Naive thymus-derived CD8-positive, alpha-beta T cell (primary cell): ENCODE results near the gene OR14J1. TPM values are rescaled to one million over a fixed set of nuclear protein-coding genes. Genes with fewer than 3 reads are reported as not detected.
"Not testable (repeated sequence)": the region's sequence is repeated elsewhere in the genome, so short reads cannot be mapped to it uniquely, and the experiment has no call there.

Experiments used
- ATAC-seq, 2 donors: fragments of 150-1000 bp; cut with Tn5 transposase in 1 of 2; sonication (Bioruptor Pico), chemical (Tn5 transposase) in 1 of 2; 1 replicate in 1 of 2; 2 replicates in 1 of 2; pipeline ENCODE4 v1.10.0; 2021; ENCODE audit warnings: mild to moderate bottlenecking in 2 of 2, moderate library complexity in 2 of 2
- POLR2A ChIA-PET: fragments of 350-600 bp; sonication (Branson Sonifier 250); formaldehyde crosslinking; loops from one replicate; lab custom pipeline; 2021; ENCODE audit warnings: antibody characterized with exemption; lab: Charles Lee
- DNase-seq, 10 donors: peaks; one replicate each; pipeline versions ENCODE4 v3.0.0 to v3.0.0-alpha.2; 2020 to 2022
- H3K27ac Mint-ChIP-seq, 10 donors: one replicate each; pipeline ENCODE4 v1.8.0; 2020 to 2022; ENCODE audit warnings: mild to moderate bottlenecking in 10 of 10, mixed read lengths in 10 of 10, moderate library complexity in 4 of 10, inconsistent platforms in 1 of 10
- H3K27me3 Mint-ChIP-seq, 5 donors: one replicate each; pipeline ENCODE4 v1.8.0; 2021 to 2022; ENCODE audit warnings: mixed read lengths in 5 of 5
- H3K36me3 Mint-ChIP-seq, 3 donors: one replicate each; pipeline ENCODE4 v1.8.0; 2020 to 2022; ENCODE audit warnings: mixed read lengths in 3 of 3, mild to moderate bottlenecking in 2 of 3, inconsistent platforms in 1 of 3
- H3K4me1 Mint-ChIP-seq, 4 donors: one replicate each; pipeline ENCODE4 v1.8.0; 2021 to 2022; ENCODE audit warnings: mixed read lengths in 4 of 4
- H3K4me3 Mint-ChIP-seq, 10 donors: one replicate each; pipeline ENCODE4 v1.8.0; 2020 to 2022; ENCODE audit warnings: mild to moderate bottlenecking in 10 of 10, mixed read lengths in 10 of 10, moderate library complexity in 6 of 10, inconsistent platforms in 1 of 10
- H3K9me3 Mint-ChIP-seq, 9 donors: one replicate each; pipeline ENCODE4 v1.8.0; 2020 to 2022; ENCODE audit warnings: mixed read lengths in 9 of 9, mild to moderate bottlenecking in 3 of 9, inconsistent platforms in 1 of 9, moderate library complexity in 1 of 9
- polyA plus RNA-seq, 3 donors: library from polyadenylated mRNA; unstranded; fragments of 300-500 nt; fragmentation: Illumina TruSeq; gene quantifications; one replicate each; pipeline ENCODE4 v1.2.3, GENCODE V29; 2021
- total RNA-seq, 8 experiments: library from RNA in 2 of 8; stranded (reverse) in 2 of 8; gene quantifications; one replicate each; pipeline ENCODE4 v1.2.3 and lab custom pipeline; 2021 to 2026

Gene OR14J1
- total RNA-seq: not detected
- not detected for polyA plus RNA-seq
- total RNA-seq (lab: John Stamatoyannopoulos, UW): 0 to 0.06 (median 0) reads per million in 6 experiments

GRCh38 chr6:29301316-29301715, at the start of gene OR14J1:
TSS of gene OR14J1 (plus strand) at chr6:29301701. CDS start at chr6:29306690, 4,989 bp downstream.
- Mint-ChIP-seq H3K4me1 (no peaks in the 10 kb centered on the region), H3K4me3 (no peak within 1 kb of the TSS), H3K36me3 (no peaks in the 10 kb centered on the region), H3K9me3 (peaks cover 0 to 2% (median 0%) of the 10 kb centered on the region in 9 donors), H3K27me3 (peaks cover 12 to 43% (median 22%) of the 10 kb centered on the region in 5 donors), H3K27ac (no peak within 1 kb of the TSS)
- DNase-seq: no peak
- POLR2A ChIA-PET: no interaction called here
- ATAC-seq: no peak

DNA sequence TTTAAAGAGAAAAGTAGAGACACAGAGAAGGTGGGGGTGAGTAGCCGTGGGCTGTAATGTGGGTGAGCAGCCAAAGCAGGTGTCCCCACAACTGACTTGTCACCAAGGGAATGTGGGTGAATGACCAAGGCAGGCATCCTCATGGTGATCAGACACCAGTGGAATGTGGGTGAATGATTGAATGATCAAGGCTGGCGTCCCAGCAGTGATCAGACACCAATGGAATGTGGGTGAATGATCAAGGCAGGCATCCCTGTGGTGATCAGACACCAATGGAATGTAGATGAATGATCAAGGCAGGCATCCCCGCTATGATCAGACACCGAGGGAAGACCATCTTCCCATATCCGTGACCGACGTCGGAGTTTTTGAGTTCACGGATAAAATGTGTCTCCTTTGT, 49.8 kb upstream of the OR14J1 start:
- Mint-ChIP-seq H3K27me3 (peaks cover 34 to 63% (median 54%) of the 10 kb centered on the region in 5 donors), H3K9me3 (peaks cover 0 to 41% (median 16%) of the 10 kb centered on the region in 9 donors), H3K4me3 (no peak overlapping the region), H3K4me1 (no peaks in the 10 kb centered on the region), H3K27ac (no peak overlapping the region), H3K36me3 (peaks cover 0 to 14% (median 0%) of the 10 kb centered on the region in 3 donors)
- POLR2A ChIA-PET: no interaction called here
- no peak for DNase-seq
- no peak for ATAC-seq

- H3K9me3 Mint-ChIP-seq: peaks cover 0 to 41% (median 13%) of the 10 kb centered on the region in 9 donors
- H3K27ac Mint-ChIP-seq: no peak overlapping the region
- H3K27me3 Mint-ChIP-seq: peaks cover 14 to 30% (median 18%) of the 10 kb centered on the region in 5 donors
- POLR2A ChIA-PET: no interaction called here
- H3K4me3 Mint-ChIP-seq: no peak overlapping the region
- no peaks in the 10 kb centered on the region for H3K4me1 Mint-ChIP-seq
- H3K36me3 Mint-ChIP-seq: peaks cover 0 to 12% (median 0%) of the 10 kb centered on the region in 3 donors
- DNase-seq: no peak
- no peak for ATAC-seq
Measured at GRCh38 chr6:29255530-29255929, 46.0 kb upstream of the OR14J1 start.

GRCh38 chr6:29259721-29260120, 41.8 kb upstream of the OR14J1 start:
- Mint-ChIP-seq H3K27me3 (peaks cover 4 to 18% (median 10%) of the 10 kb centered on the region in 5 donors), H3K4me1 (no peaks in the 10 kb centered on the region), H3K9me3 (peaks cover 0 to 18% (median 3%) of the 10 kb centered on the region in 9 donors), H3K27ac (no peak overlapping the region), H3K36me3 (peaks cover 0 to 10% (median 0%) of the 10 kb centered on the region in 3 donors), H3K4me3 (no peak overlapping the region)
- DNase-seq (no peak), ATAC-seq (no peak)
- POLR2A ChIA-PET: no interaction called here

- ATAC-seq: no peak
- DNase-seq: no peak
- Mint-ChIP-seq H3K4me1 (no peaks in the 10 kb centered on the region), H3K27me3 (peaks cover 16 to 26% (median 18%) of the 10 kb centered on the region in 5 donors), H3K36me3 (peaks cover 0 to 8% (median 0%) of the 10 kb centered on the region in 3 donors), H3K27ac (no peak overlapping the region), H3K4me3 (no peak overlapping the region), H3K9me3 (peaks cover 0 to 9% (median 0%) of the 10 kb centered on the region in 9 donors)
- POLR2A ChIA-PET: no interaction called here
Measured at GRCh38 chr6:29263001-29263400, 38.5 kb upstream of the OR14J1 start.

DNA sequence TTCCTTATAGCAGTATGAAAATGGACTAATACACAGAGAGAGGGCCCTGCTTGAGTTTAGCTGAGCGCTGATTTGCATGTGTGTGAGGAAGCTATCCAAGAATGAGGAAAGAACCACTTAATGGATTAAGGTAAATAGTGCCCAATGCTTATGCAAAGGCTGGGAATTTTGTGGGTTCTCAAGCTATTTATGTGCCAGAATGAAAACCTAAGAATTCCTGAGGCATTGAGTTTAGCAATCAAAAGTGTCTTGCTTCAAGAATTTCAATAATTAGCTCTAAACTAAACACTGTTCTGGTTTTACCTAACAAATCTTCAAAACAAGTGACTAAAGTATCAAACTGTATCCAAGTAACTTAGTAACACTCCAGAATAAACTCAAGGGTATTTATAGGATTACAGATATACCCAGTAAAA, 7.0 kb upstream of the OR14J1 start:
- H3K4me3 Mint-ChIP-seq: no peak overlapping the region
- H3K36me3 Mint-ChIP-seq: no peaks in the 10 kb centered on the region
- H3K9me3 Mint-ChIP-seq: no peaks in the 10 kb centered on the region
- H3K27ac Mint-ChIP-seq: no peak overlapping the region
- H3K4me1 Mint-ChIP-seq: no peaks in the 10 kb centered on the region
- DNase-seq: no peak
- ATAC-seq: no peak
- peaks cover 8 to 44% (median 22%) of the 10 kb centered on the region in 5 donors for H3K27me3 Mint-ChIP-seq
- POLR2A ChIA-PET: no interaction called here

DNA sequence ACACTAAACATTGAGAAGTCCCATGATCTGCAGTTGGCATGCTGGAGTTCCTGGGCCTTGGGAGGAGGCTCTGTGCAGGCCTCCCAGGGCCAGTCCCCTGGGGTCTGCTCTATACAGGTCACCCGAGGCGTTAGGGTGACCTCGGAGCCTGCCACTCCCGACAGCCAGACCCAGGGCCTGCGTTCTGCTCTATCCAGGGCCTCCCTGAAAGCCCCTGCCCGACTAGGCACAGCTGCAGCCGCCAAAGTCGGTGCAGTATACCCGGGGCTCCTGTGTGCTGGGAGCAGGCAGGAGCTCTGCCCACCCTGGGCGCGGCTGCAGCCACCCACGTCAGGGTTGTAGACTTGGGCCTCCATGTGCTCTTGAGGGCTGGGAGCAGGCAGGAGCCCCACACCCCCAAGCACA, 6.3 kb upstream of the OR14J1 start:
- H3K9me3 Mint-ChIP-seq: no peaks in the 10 kb centered on the region
- no peaks in the 10 kb centered on the region for H3K4me1 Mint-ChIP-seq
- ATAC-seq: no peak
- no peak for DNase-seq
- H3K27me3 Mint-ChIP-seq: peaks cover 8 to 37% (median 22%) of the 10 kb centered on the region in 5 donors
- no peak overlapping the region for H3K27ac Mint-ChIP-seq
- no peaks in the 10 kb centered on the region for H3K36me3 Mint-ChIP-seq
- POLR2A ChIA-PET: no interaction called here
- H3K4me3 Mint-ChIP-seq: no peak overlapping the region

DNA sequence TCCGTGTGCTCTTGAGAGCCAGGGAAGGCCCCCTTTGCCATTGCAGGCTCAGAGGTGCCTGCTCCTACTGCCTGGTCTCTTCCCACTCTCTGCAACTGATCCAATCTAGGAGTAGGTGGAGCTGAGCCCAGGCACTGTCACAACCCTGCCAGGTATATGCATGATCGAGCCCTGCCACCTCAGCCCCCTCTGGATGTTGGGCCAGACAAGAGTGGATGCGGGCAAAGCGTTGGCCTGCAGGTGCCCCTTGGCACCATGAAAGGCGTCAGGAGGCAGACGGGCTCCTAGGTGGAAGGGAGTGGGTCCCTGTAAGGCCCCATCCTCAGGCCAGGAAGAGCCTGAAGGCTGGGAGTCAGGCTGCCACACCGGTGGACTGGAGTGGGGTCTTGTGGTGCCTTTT, 5.9 kb upstream of the OR14J1 start:
- H3K4me3 Mint-ChIP-seq: no peak overlapping the region
- no peaks in the 10 kb centered on the region for H3K9me3 Mint-ChIP-seq
- no peak for ATAC-seq
- POLR2A ChIA-PET: no interaction called here
- peak in 1 of 10 donors; percentile 56 for DNase-seq
- no peak overlapping the region for H3K27ac Mint-ChIP-seq
- no peaks in the 10 kb centered on the region for H3K36me3 Mint-ChIP-seq
- peaks cover 9 to 33% (median 20%) of the 10 kb centered on the region in 5 donors for H3K27me3 Mint-ChIP-seq
- no peaks in the 10 kb centered on the region for H3K4me1 Mint-ChIP-seq

DNA sequence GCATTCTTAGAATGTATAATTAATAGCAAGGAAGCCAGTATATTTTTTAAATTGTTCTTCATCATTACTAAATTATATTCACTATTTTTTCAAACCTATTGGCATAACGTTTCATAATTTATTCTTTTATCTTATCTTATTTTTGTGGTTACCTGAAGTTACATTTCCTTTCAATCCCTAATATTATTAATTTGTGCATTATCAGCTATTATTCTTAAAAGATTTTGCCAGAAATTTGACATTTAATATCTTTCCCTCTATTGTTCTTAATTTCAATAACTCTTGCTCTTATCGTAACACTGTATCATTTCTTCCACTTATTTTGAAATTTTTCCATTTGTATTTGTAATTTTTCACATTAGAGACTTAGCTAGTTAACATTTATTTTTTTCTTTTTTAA, 18.4 kb downstream of the OR14J1 start:
- POLR2A ChIA-PET: no interaction called here
- no peak for ATAC-seq
- H3K4me3 Mint-ChIP-seq: no peak overlapping the region
- H3K9me3 Mint-ChIP-seq: no peaks in the 10 kb centered on the region
- no peaks in the 10 kb centered on the region for H3K36me3 Mint-ChIP-seq
- DNase-seq: no peak
- peaks cover 18 to 33% (median 22%) of the 10 kb centered on the region in 5 donors for H3K27me3 Mint-ChIP-seq
- H3K4me1 Mint-ChIP-seq: no peaks in the 10 kb centered on the region
- no peak overlapping the region for H3K27ac Mint-ChIP-seq

- H3K4me3 Mint-ChIP-seq: not testable (repeated sequence)
Measured at GRCh38 chr6:29323332-29323731, 21.8 kb downstream of the OR14J1 start.

GRCh38 chr6:29325777-29326176, 24.3 kb downstream of the OR14J1 start:
- Mint-ChIP-seq H3K4me1 (no peaks in the 10 kb centered on the region), H3K4me3 (no peak overlapping the region), H3K36me3 (no peaks in the 10 kb centered on the region), H3K27me3 (peaks cover 24 to 44% (median 35%) of the 10 kb centered on the region in 5 donors), H3K9me3 (no peaks in the 10 kb centered on the region), H3K27ac (no peak overlapping the region)
- no peak for DNase-seq
- POLR2A ChIA-PET: no interaction called here
- ATAC-seq: no peak

More at GRCh38 chr6:29323332-29323731, 21.8 kb downstream of the OR14J1 start:
- H3K9me3 Mint-ChIP-seq, ATAC-seq, POLR2A ChIA-PET, DNase-seq, H3K36me3 Mint-ChIP-seq, H3K4me1 Mint-ChIP-seq: not testable (repeated sequence)
- Mint-ChIP-seq H3K27me3 (peaks cover 19 to 36% (median 24%) of the 10 kb centered on the region in 5 donors), H3K27ac (peak overlapping the region in 1 of 10 donors; percentile 0)

DNA sequence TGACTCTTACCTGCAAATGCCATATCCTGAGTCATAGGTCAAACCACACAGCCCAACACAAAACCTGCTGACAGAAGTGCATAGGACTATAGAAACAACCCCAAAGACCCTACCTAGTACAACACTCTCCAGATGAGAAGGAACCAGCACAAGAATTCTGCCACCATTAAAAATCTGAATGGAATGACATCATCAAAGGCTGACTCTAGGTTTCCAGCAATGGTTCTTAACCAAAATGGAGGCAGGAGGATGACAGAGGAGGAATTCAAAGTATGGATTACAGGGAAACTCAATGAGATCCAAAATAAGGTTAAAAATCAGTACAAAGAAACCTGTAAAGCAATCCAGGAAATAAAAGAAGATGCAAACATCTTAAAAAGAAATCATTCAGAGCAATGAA, 31.2 kb downstream of the OR14J1 start:
- no peak for DNase-seq
- no peaks in the 10 kb centered on the region for H3K4me1 Mint-ChIP-seq
- no peak overlapping the region for H3K27ac Mint-ChIP-seq
- no peak overlapping the region for H3K4me3 Mint-ChIP-seq
- POLR2A ChIA-PET: no interaction called here
- ATAC-seq: no peak
- peaks cover 0 to 8% (median 3%) of the 10 kb centered on the region in 9 donors for H3K9me3 Mint-ChIP-seq
- H3K36me3 Mint-ChIP-seq: no peaks in the 10 kb centered on the region
- peaks cover 34 to 61% (median 41%) of the 10 kb centered on the region in 5 donors for H3K27me3 Mint-ChIP-seq

DNA sequence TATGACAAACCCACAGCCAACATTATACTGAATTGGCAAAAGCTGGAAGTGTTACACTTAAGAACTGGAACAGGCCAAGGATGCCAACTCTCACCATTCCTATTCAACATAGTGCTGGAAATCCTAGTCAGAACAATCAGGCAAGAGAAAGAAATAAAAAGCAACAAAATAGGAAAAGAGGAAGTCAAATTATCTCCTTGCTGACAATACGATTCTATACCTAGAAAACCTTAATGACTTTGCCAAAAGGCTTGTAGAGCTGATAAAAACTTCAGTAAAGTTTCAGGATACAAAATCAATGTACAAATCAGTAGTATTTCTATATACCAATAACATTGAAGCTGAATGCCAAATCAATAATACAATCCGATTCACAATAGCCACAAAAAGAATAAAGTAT, 34.8 kb downstream of the OR14J1 start:
- Mint-ChIP-seq H3K4me3 (no peak overlapping the region), H3K27ac (no peak overlapping the region), H3K9me3 (peaks cover 0 to 8% (median 3%) of the 10 kb centered on the region in 9 donors), H3K27me3 (peaks cover 29 to 73% (median 40%) of the 10 kb centered on the region in 5 donors), H3K4me1 (no peaks in the 10 kb centered on the region), H3K36me3 (no peaks in the 10 kb centered on the region)
- DNase-seq (no peak), ATAC-seq (no peak)
- POLR2A ChIA-PET: no interaction called here

DNA sequence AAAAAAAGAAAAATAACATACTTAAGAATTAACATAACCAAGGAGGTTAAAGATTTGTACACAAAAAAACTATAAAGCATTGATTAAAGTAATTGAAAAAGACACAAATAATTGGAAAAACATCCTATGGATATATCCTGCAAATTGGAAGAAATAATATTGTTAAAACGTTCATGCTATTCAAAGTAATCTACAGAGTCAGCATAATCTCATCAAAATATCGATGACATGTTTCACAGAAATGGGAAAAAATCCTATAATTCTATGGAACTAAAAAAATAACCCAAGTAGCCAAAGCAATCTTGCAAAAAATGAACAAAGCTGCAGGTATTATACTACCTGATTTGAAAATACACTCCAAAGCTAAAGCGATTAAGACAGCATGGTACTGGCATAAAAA, 43.9 kb downstream of the OR14J1 start:
- Mint-ChIP-seq H3K27ac (no peak overlapping the region), H3K27me3 (peaks cover 7 to 19% (median 14%) of the 10 kb centered on the region in 5 donors), H3K9me3 (peaks cover 0 to 16% (median 4%) of the 10 kb centered on the region in 9 donors), H3K4me1 (no peaks in the 10 kb centered on the region), H3K36me3 (peaks cover 0 to 4% (median 0%) of the 10 kb centered on the region in 3 donors), H3K4me3 (no peak overlapping the region)
- DNase-seq (no peak), ATAC-seq (no peak)
- POLR2A ChIA-PET: no interaction called here
